Caco-2 (cell line): Measurements from ENCODE around the gene CACNA1D. TPM values are rescaled to one million over a fixed set of nuclear protein-coding genes. Genes with fewer than 3 reads are reported as not detected.

Source experiments
- BruUV-seq: library from RNA; stranded (reverse); fragments of 400-500 nt; replicated peaks from 2 replicates; lab custom pipeline; 2021; lab: Mats Ljungman, UMichigan
- CTCF ChIA-PET: fragments of 300-600 bp; sonication (Branson Sonifier 250); formaldehyde crosslinking; loops from one replicate; lab custom pipeline; 2022; ENCODE audit warnings: antibody characterized with exemption; lab: Charles Lee
- POLR2A ChIA-PET: fragments of 300-600 bp; sonication (Branson Sonifier 250); formaldehyde crosslinking; loops from one replicate; lab custom pipeline; 2022; ENCODE audit warnings: antibody characterized with exemption; lab: Charles Lee
- DNase-seq, 2 experiments: peaks; one replicate each; pipeline versions ENCODE4 v3.0.0 to v3.0.0-alpha.2; 2020 to 2022
- H3K27me3 ChIP-seq: replicated peaks from 2 replicates; pipeline ENCODE4 v1.6.0; 2011; ENCODE audit warnings: low read length; ENCODE audit not compliant: control insufficient read depth, insufficient read depth
- H3K36me3 ChIP-seq: 2 replicates; pipeline ENCODE4 v1.5.1; 2011; ENCODE audit warnings: low read length; ENCODE audit not compliant: control insufficient read depth, insufficient read depth
- H3K4me1 ChIP-seq: fragments of 250-450 bp; sonication (Bioruptor Pico); 2 replicates; pipeline ENCODE4 v1.5.1; 2020; ENCODE audit warnings: mild to moderate bottlenecking
- H3K4me3 ChIP-seq: 2 replicates; pipeline ENCODE4 v1.5.1; 2011; ENCODE audit warnings: low read depth, mild to moderate bottlenecking, control low read depth, low read length
- H3K9me3 ChIP-seq: fragments of 250-450 bp; sonication (Bioruptor Pico); 2 replicates; pipeline ENCODE4 v1.5.1; 2020; ENCODE audit warnings: mild to moderate bottlenecking, moderate library complexity
- H3K27ac Mint-ChIP-seq: one replicate; pipeline ENCODE4 v1.8.0; 2022; ENCODE audit warnings: mixed read lengths; ENCODE audit not compliant: unreplicated experiment
- H3K27me3 Mint-ChIP-seq: one replicate; pipeline ENCODE4 v1.8.0; 2022; ENCODE audit warnings: mixed read lengths; ENCODE audit not compliant: insufficient read depth, unreplicated experiment
- H3K36me3 Mint-ChIP-seq: one replicate; pipeline ENCODE4 v1.8.0; 2022; ENCODE audit warnings: mild to moderate bottlenecking, mixed read lengths; ENCODE audit not compliant: insufficient read depth, unreplicated experiment
- H3K4me1 Mint-ChIP-seq: one replicate; pipeline ENCODE4 v1.8.0; 2022; ENCODE audit warnings: low read depth, mixed read lengths; ENCODE audit not compliant: unreplicated experiment
- H3K4me3 Mint-ChIP-seq: one replicate; pipeline ENCODE4 v1.8.0; 2022; ENCODE audit warnings: mild to moderate bottlenecking, moderate library complexity, mixed read lengths; ENCODE audit not compliant: unreplicated experiment
- H3K9me3 Mint-ChIP-seq: one replicate; pipeline ENCODE4 v1.8.0; 2022; ENCODE audit warnings: mixed read lengths; ENCODE audit not compliant: unreplicated experiment
- intact Hi-C: fragments of 100-400 bp; cut with micrococcal nuclease; formaldehyde crosslinking; loops from one replicate; pipeline ENCODE4 v1.10.0; 2022; ENCODE audit not compliant: unreplicated experiment
- total RNA-seq: library from RNA; stranded (reverse); gene quantifications from 2 replicates; pipeline ENCODE4 v1.2.3, GENCODE V29; 2022
- TF ChIP-seq, protein P1 (sequence below), 2 experiments: fragments of 200-600 bp in 1 of 2; IDR thresholded peaks; 1 replicate in 1 of 2; 2 replicates in 1 of 2; pipeline versions ENCODE4 v1.5.1 to v1.8.0; 2011 to 2022; ENCODE audit warnings: antibody characterized with exemption in 1 of 2, control low read depth in 1 of 2, inconsistent platforms in 1 of 2, low read depth in 1 of 2, low read length in 1 of 2, mild to moderate bottlenecking in 1 of 2, moderate library complexity in 1 of 2; ENCODE audit not compliant: insufficient read depth in 1 of 2, severe bottlenecking in 1 of 2, unreplicated experiment in 1 of 2

Gene CACNA1D
- total RNA-seq, 1 experiment from 2014 or later: 13.3 TPM

DNA sequence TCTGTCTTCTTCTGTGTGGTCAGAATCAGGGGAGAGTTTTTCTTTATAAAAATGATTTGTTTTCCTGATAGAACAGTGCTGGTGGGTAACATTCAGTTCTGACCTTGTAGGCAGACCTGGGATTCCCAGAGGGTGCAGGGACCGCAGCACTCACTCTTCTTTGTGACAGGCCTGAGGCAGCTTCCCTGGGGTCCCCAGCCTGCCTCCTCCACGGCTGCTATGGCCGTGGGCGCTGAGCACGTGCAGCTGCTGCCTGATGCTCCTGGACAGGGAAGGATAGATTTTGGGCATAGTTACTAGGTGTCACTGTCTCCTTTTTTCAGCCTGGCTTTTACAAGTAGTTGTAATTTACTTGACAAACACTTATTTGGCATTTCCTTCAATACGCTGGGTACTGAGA lies 39.1 kb downstream of the CACNA1D start:
- TF ChIP-seq, protein P1, sequence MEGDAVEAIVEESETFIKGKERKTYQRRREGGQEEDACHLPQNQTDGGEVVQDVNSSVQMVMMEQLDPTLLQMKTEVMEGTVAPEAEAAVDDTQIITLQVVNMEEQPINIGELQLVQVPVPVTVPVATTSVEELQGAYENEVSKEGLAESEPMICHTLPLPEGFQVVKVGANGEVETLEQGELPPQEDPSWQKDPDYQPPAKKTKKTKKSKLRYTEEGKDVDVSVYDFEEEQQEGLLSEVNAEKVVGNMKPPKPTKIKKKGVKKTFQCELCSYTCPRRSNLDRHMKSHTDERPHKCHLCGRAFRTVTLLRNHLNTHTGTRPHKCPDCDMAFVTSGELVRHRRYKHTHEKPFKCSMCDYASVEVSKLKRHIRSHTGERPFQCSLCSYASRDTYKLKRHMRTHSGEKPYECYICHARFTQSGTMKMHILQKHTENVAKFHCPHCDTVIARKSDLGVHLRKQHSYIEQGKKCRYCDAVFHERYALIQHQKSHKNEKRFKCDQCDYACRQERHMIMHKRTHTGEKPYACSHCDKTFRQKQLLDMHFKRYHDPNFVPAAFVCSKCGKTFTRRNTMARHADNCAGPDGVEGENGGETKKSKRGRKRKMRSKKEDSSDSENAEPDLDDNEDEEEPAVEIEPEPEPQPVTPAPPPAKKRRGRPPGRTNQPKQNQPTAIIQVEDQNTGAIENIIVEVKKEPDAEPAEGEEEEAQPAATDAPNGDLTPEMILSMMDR (IDR thresholded peaks at IDR 0.05; ENCODE audit: insufficient read depth in 1 of 2, low read depth in 1 of 2, low read length in 1 of 2, severe bottlenecking in 1 of 2, unreplicated experiment in 1 of 2): no peak
- Histone ChIP-seq H3K4me3 (no peak overlapping the region), H3K4me1 (no peaks in the 10 kb centered on the region), H3K36me3 (no peaks in the 10 kb centered on the region), H3K9me3 (no peaks in the 10 kb centered on the region), H3K27me3 (no peaks in the 10 kb centered on the region)
- intact Hi-C loops: no loop called here
- POLR2A ChIA-PET: no interaction called here
- CTCF ChIA-PET: no interaction called here
- no TSS peak for BruUV-seq
- Mint-ChIP-seq H3K27ac (no peak overlapping the region), H3K36me3 (no peaks in the 10 kb centered on the region), H3K27me3 (no peaks in the 10 kb centered on the region), H3K9me3 (no peaks in the 10 kb centered on the region), H3K4me1 (no peaks in the 10 kb centered on the region), H3K4me3 (no peak overlapping the region)
- DNase-seq: no peak

DNA sequence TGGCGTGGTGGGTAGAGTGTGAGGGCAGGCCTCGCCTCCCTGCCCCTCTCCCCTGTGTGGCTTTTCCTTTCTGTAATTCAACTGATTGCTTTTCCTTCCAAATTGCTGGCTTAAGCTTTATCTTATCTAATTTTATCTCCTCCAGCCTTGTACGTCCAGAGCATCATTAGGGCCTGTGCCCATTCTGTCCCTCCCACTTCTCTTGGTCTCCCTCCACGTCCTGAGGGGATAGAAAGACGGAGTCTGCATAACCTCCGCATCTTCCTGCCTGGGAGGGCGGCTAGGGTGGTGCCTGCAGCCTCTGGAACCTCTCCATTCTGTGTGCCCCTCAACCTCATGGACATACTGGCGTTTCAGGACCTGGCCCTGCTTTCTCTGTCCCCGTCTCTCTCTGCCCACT lies 39.8 kb downstream of the CACNA1D start:
- no TSS peak for BruUV-seq
- Mint-ChIP-seq H3K27ac (no peak overlapping the region), H3K4me3 (no peak overlapping the region), H3K9me3 (no peaks in the 10 kb centered on the region), H3K27me3 (no peaks in the 10 kb centered on the region), H3K36me3 (no peaks in the 10 kb centered on the region), H3K4me1 (no peaks in the 10 kb centered on the region)
- intact Hi-C loops: no loop called here
- Histone ChIP-seq H3K4me3 (no peak overlapping the region), H3K27me3 (no peaks in the 10 kb centered on the region), H3K4me1 (no peaks in the 10 kb centered on the region), H3K36me3 (no peaks in the 10 kb centered on the region), H3K9me3 (no peaks in the 10 kb centered on the region)
- POLR2A ChIA-PET: no interaction called here
- CTCF ChIA-PET: no interaction called here
- TF ChIP-seq, protein P1 (IDR thresholded peaks at IDR 0.05; ENCODE audit: insufficient read depth in 1 of 2, low read depth in 1 of 2, low read length in 1 of 2, severe bottlenecking in 1 of 2, unreplicated experiment in 1 of 2): no peak
- no peak for DNase-seq

DNA sequence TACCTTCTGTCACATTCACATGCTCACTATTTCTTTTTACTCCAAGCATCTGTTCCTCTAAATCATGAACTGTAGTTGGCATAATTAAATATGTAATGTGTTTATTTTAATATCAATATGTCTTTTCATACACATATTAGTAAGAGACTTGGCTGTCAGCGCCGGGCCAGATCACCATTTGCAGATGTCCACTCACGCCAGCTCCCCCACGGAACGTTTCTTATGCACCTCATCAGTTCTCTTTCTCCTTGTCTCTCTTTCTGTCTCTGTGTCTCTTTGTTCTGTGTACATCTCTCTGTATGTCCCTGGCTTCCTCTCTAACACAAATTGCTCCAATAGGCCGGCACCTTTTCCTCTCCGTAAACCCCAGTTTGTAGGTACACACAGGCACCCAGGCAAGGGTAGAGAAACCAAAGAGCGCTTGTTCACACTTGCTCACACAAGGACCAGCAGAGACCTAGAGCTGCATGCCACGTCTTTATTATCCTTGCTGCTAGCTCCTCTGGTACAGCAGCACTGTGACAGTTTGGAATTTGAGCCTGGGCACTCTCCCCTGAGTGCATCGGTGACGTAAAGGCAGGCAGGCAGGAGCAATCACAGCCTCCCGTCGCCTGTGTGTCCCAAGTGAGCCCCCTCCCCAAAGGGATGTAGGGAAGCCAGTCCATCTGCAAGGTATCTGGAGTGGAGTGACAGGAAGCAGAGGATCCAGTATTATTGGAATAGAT lies 40.4 kb downstream of the CACNA1D start:
- Histone ChIP-seq H3K4me3 (no peak overlapping the region), H3K27me3 (no peaks in the 10 kb centered on the region), H3K36me3 (no peaks in the 10 kb centered on the region), H3K4me1 (no peaks in the 10 kb centered on the region), H3K9me3 (no peaks in the 10 kb centered on the region)
- no TSS peak for BruUV-seq
- CTCF ChIA-PET: no interaction called here
- intact Hi-C loops: no loop called here
- POLR2A ChIA-PET: no interaction called here
- no peak for DNase-seq
- Mint-ChIP-seq H3K27me3 (no peaks in the 10 kb centered on the region), H3K36me3 (no peaks in the 10 kb centered on the region), H3K9me3 (no peaks in the 10 kb centered on the region), H3K4me1 (no peaks in the 10 kb centered on the region), H3K4me3 (no peak overlapping the region), H3K27ac (no peak overlapping the region)
- TF ChIP-seq, protein P1 (IDR thresholded peaks at IDR 0.05; ENCODE audit: insufficient read depth in 1 of 2, low read depth in 1 of 2, low read length in 1 of 2, severe bottlenecking in 1 of 2, unreplicated experiment in 1 of 2): no peak
